ENCODE measurements around the gene CCDC183. TPM values are rescaled to one million over a fixed set of nuclear protein-coding genes. Genes with fewer than 3 reads are reported as not detected.

CCDC183 gene
- total and polyA plus RNA-seq, 3 experiments from 2014 or later, result 0.26 to 0.73 TPM; not detected in 1

DNA sequence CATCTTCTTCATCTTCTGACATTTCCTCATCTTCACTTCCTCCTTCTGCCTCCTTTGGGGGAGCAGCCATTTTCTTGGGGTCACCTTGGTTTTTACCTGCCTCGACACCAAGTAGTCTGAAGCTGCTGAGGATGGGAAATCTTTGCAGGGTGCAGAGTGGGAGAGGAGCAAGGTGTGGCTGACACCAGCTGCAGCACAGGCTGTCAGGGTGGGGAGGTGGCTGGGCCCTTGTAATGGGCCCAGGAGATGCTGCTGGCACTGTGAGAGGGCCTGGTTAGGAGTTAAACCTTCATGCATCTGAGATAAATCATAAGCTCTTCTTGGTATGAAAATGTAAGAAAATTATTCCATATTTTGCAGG is 19.3 kb downstream of the CCDC183 start:
- Mint-ChIP-seq H3K36me3 (peaks cover 0 to 31% (median 10%) of the 10 kb centered on the region in 3 donors), H3K9me3 (no peaks in the 10 kb centered on the region), H3K4me3 (no peak overlapping the region), H3K4me1 (peaks cover 18 to 46% (median 32%) of the 10 kb centered on the region in 3 donors), H3K27me3 (no peaks in the 10 kb centered on the region), H3K27ac (no peak overlapping the region)
- H3K4me1 ChIP-seq (ENCODE audit: insufficient read depth, low read length), result no peaks in the 10 kb centered on the region
- no peaks in the 10 kb centered on the region for H3K36me3 ChIP-seq (ENCODE audit: insufficient read depth, low read length)
- DNase-seq, result no peak
- H3K27me3 ChIP-seq (ENCODE audit: insufficient read depth, low read length, poor library complexity, severe bottlenecking), result no peaks in the 10 kb centered on the region
- H3K4me3 ChIP-seq (ENCODE audit: low read length), result no peak overlapping the region
- CTCF ChIA-PET, result interaction anchor here (1.8 kb wide), 1 partner anchor 27 kb away, joined by 14 read pairs; the partner anchor contains the start of gene AJM1
- no peak overlapping the region for H3K27ac ChIP-seq (ENCODE audit: low read depth, low read length)
- no peaks in the 10 kb centered on the region for H3K9me3 ChIP-seq (ENCODE audit: low read length)
- POLR2A ChIA-PET, result interaction anchor here (0.6 kb wide), 1 partner anchor 9 kb away, joined by 3 read pairs; no protein-coding TSS in a partner anchor

DNA sequence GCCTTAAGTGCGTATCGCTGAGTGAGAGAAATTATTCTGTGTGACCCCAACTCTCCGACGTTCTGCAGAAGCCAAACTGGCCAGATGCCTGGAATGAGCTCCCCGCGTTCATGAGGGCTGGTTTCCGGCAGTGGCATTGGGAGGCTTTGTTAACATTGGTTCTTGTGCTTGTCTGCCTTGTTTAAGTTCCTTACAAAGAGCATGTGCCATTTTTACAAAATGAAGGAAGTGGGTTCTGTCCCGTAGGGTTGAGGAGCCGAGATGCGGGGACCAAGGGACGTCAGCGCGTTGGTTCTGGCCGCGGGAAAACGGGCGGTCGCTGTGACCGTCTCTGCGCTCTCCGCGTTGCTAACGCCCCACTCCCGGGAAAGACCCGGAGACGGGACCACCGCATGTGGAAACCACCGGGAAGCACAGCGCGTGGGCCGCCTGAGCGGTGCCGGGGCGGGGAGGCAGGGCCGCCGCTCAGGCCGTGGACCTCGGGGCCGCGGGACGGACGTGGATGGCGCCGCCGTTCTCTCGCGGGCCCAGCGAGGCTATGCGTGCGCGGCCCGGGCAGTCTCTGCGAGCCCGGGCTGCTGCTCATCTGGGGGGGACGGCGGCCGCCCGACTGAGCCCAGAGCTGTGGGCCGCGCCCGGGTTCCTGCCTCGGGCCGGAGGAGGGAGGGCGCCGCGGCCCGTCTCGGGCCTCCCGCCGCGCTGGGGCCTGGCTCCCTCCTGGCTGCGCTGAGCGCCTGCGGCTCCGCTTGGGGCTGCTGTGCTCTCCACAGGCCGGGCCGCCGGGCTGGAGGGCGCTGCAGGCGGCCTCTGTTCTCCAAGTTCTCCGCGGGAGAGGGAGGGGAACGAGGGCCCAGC is 25.1 kb downstream of the CCDC183 start:
- ChIA-PET POLR2A (interaction anchor here (0.7 kb wide), 1 partner anchor 21 kb away, joined by 3 read pairs; the partner anchor contains the start of gene AJM1), CTCF (no interaction called here)
- Mint-ChIP-seq H3K27ac (peak overlapping the region in 1 of 8 donors; percentile 17), H3K4me3 (no peak overlapping the region), H3K36me3 (peaks cover 0 to 35% (median 0%) of the 10 kb centered on the region in 3 donors), H3K9me3 (no peaks in the 10 kb centered on the region), H3K4me1 (peaks cover 9 to 15% (median 13%) of the 10 kb centered on the region in 3 donors), H3K27me3 (no peaks in the 10 kb centered on the region)
- Histone ChIP-seq H3K4me1 (ENCODE audit: insufficient read depth, low read length) (no peaks in the 10 kb centered on the region), H3K9me3 (ENCODE audit: low read length) (no peaks in the 10 kb centered on the region), H3K36me3 (ENCODE audit: insufficient read depth, low read length) (peaks cover 11% of the 10 kb centered on the region), H3K27me3 (ENCODE audit: insufficient read depth, low read length, poor library complexity, severe bottlenecking) (no peaks in the 10 kb centered on the region), H3K27ac (ENCODE audit: low read depth, low read length) (no peak overlapping the region), H3K4me3 (ENCODE audit: low read length) (no peak overlapping the region)
- DNase-seq, result no peak

DNA sequence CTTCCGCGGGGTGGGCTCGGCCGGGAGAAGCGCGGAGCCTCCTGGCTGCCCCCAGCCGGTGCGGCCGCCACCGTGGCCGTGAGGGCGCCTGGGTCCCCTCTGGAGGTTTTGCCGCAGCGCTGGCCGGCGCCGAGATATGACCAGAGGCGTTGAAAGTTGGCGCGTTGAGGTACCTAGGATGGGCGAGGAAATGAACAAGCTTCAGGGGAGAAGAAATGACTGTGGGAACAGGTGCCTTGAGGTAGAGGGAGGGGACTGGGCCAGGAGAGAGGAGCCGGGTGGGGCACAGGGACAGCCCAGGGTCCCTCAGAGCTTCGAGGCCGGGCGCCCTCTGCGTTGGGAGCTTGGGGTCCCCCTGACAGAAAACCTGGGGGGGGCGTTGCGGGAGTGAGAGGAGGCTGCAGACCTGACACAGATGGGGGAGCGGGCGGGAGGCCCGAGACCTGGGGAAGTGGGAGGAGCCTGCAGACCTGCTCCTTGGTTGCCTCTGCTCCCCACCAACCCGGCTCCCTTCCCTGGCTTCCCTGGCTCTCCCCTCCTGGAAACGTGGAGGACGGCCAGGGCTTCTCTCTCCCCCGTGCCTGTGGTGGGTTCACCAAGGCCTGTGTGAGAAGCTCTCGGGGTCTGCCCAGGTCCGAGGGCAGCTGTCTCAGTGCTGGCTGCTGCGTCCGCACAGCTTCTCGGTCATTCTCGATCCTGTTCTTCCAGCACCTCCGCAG is 25.8 kb downstream of the CCDC183 start:
- H3K4me3 ChIP-seq (ENCODE audit: low read length), result no peak overlapping the region
- Mint-ChIP-seq H3K4me3 (no peak overlapping the region), H3K27me3 (no peaks in the 10 kb centered on the region), H3K9me3 (no peaks in the 10 kb centered on the region), H3K4me1 (peaks cover 8 to 11% (median 10%) of the 10 kb centered on the region in 3 donors), H3K27ac (peak overlapping the region in 1 of 8 donors; percentile 15), H3K36me3 (peaks cover 0 to 37% (median 0%) of the 10 kb centered on the region in 3 donors)
- H3K36me3 ChIP-seq (ENCODE audit: insufficient read depth, low read length), result peaks cover 11% of the 10 kb centered on the region
- DNase-seq, result no peak
- no peaks in the 10 kb centered on the region for H3K9me3 ChIP-seq (ENCODE audit: low read length)
- H3K4me1 ChIP-seq (ENCODE audit: insufficient read depth, low read length), result no peaks in the 10 kb centered on the region
- H3K27me3 ChIP-seq (ENCODE audit: insufficient read depth, low read length, poor library complexity, severe bottlenecking), result no peaks in the 10 kb centered on the region
- CTCF ChIA-PET, result interaction anchor here (1.3 kb wide), 1 partner anchor 213 kb away, joined by 4 read pairs; no protein-coding TSS in a partner anchor
- POLR2A ChIA-PET, result interaction anchor here (0.7 kb wide), 1 partner anchor 20 kb away, joined by 3 read pairs; the partner anchor contains the start of gene AJM1
- no peak overlapping the region for H3K27ac ChIP-seq (ENCODE audit: low read depth, low read length)

DNA sequence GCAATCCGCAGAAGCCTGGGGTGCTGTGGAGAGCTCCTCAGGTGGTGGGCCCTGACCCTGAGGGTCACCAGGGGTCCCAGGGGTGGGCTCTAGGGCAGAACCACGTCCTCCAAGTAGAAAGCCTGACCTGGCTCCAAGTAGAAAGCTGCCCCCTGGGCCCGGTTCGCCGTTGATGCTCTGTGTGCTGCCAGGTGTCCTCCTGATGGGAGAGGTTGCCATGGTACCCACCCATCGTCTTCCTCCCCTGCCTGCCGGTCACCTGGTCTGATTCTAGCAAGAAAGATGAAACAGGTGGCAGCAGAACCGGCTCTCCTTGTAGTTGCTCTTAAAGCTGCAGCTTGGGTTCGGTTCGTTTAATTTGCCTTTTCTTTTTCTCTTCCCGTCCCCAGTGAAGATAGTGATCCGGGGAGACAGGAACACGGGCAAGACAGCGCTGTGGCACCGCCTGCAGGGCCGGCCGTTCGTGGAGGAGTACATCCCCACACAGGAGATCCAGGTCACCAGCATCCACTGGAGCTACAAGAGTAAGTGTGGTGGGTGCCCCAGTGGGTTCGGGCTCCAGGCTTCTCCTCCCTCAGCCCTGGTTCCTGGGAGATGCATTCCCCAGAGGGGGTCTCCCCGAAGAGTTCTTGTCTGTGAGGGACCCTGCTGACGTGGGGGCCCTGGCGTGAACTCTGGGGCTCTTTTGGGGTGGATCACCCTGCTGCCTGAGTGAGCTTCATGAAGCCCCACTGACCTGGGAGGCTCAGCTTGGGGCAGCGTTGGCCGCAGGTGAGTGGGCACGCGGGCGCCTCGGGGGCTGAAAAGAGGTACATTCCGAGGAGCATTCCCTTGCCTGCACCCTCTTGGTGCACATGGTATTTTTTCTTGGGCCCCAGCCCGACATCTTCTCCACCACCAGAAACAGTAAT is 27.3 kb downstream of the CCDC183 start:
- no peak overlapping the region for H3K27ac Mint-ChIP-seq
- H3K4me3 Mint-ChIP-seq, result no peak overlapping the region
- no peaks in the 10 kb centered on the region for H3K9me3 Mint-ChIP-seq
- no peak overlapping the region for H3K27ac ChIP-seq (ENCODE audit: low read depth, low read length)
- CTCF ChIA-PET, result interaction anchor here (0.8 to 1.3 kb wide), 2 partner anchors 22 to 212 kb away, joined by 3 to 4 read pairs; no protein-coding TSS in a partner anchor
- no peaks in the 10 kb centered on the region for H3K4me1 ChIP-seq (ENCODE audit: insufficient read depth, low read length)
- POLR2A ChIA-PET, result interaction anchor here (0.6 kb wide), 2 partner anchors 23 to 95 kb away, joined by 3 to 6 read pairs; no protein-coding TSS in a partner anchor
- H3K36me3 Mint-ChIP-seq, result peaks cover 0 to 37% (median 0%) of the 10 kb centered on the region in 3 donors
- H3K27me3 ChIP-seq (ENCODE audit: insufficient read depth, low read length, poor library complexity, severe bottlenecking), result no peaks in the 10 kb centered on the region
- no peaks in the 10 kb centered on the region for H3K9me3 ChIP-seq (ENCODE audit: low read length)
- peaks cover 7 to 10% (median 9%) of the 10 kb centered on the region in 3 donors for H3K4me1 Mint-ChIP-seq
- no peak for DNase-seq
- no peak overlapping the region for H3K4me3 ChIP-seq (ENCODE audit: low read length)
- peaks cover 11% of the 10 kb centered on the region for H3K36me3 ChIP-seq (ENCODE audit: insufficient read depth, low read length)
- H3K27me3 Mint-ChIP-seq, result no peaks in the 10 kb centered on the region

DNA sequence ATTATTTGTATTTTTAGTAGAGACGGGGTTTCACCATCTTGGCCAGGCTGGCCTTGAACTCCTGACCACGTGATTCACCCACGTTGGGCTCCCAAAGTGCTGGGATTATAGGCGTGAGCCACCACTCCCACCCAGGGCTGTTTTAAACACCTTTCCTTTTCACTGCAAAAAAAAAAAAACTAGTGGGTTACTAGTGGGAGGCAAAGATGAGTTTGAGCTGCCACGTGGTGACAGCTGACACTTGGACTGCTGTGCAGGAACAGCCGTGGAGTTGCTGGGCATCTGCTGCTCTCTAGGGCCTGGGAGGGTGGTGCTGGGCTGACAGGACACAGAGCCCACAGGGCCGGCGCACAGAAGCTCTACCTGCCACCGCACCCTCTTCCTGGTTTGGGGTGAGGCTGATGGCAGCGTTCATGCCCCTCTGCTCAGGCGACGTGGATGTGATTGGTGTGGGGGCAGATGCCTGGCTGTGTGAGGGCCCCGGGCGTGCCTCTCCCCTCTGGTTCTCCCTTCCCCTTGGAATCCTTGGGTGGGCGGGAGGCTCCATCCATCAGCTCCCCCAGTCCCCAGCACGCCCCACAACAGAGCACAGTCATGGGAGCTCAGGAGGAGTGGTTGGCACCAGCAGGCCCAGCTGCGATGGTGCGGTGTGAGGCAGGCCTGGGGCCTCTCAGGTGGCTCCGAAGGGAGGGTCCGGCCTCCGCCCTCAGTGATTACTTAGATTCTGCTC is 28.5 kb downstream of the CCDC183 start:
- ChIA-PET POLR2A (interaction anchor here (0.7 kb wide), 1 partner anchor 34 kb away, joined by 3 read pairs; no protein-coding TSS in a partner anchor), CTCF (interaction anchor here (1.0 to 1.2 kb wide), 2 partner anchors 17 to 205 kb away, joined by 3 read pairs; partner anchors contain the start of gene RABL6)
- H3K4me1 Mint-ChIP-seq, result peaks cover 5 to 6% (median 6%) of the 10 kb centered on the region in 3 donors
- Histone ChIP-seq H3K27me3 (ENCODE audit: insufficient read depth, low read length, poor library complexity, severe bottlenecking) (no peaks in the 10 kb centered on the region), H3K27ac (ENCODE audit: low read depth, low read length) (no peak overlapping the region), H3K9me3 (ENCODE audit: low read length) (no peaks in the 10 kb centered on the region), H3K4me1 (ENCODE audit: insufficient read depth, low read length) (no peaks in the 10 kb centered on the region), H3K36me3 (ENCODE audit: insufficient read depth, low read length) (peaks cover 11% of the 10 kb centered on the region), H3K4me3 (ENCODE audit: low read length) (no peak overlapping the region)
- no peak overlapping the region for H3K4me3 Mint-ChIP-seq
- H3K27ac Mint-ChIP-seq, result no peak overlapping the region
- no peaks in the 10 kb centered on the region for H3K27me3 Mint-ChIP-seq
- H3K9me3 Mint-ChIP-seq, result no peaks in the 10 kb centered on the region
- H3K36me3 Mint-ChIP-seq, result peaks cover 0 to 49% (median 0%) of the 10 kb centered on the region in 3 donors
- DNase-seq, result no peak

DNA sequence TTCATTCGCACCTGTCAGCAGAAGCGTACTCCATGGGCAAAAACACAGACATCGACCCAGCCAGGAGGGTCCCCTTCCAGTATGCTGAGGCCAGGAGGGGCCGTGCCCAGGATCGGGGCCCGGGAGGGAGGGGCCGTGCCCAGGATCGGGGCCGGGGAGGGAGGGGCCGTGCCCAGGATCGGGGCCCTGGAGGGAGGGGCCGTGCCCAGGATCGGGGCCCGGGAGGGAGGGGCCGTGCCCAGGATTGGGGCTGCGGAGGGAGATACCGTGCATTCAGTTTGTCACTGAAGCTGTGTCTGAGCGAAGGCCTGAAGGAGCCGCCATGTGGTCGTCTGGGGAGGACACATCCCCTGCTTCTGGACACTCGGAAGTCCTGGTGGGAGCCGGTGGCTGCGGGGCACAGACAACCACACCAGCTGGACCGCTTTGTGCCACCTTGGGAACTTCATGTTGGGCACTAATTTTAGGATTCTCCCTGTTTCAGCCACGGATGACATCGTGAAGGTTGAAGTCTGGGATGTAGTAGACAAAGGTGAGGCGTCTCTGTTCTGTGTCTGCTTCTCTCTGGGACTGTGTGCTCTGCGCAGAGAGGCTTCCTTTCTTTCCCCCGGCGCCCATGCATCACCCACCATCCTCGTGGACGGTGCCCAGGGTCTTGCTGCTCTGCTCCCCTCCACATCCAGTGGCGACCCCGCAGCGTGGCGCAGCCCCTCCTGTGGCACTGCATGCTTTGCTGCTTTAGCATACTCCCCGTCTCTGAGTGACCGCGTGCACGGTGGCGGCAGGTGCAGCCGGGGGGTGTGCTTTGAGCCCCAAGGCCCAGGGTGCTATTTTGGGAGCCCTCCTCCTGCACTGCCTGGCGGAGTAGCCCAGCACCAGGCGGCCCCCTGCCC is 29.4 kb downstream of the CCDC183 start:
- H3K4me3 Mint-ChIP-seq, result no peak overlapping the region
- ChIA-PET POLR2A (no interaction called here), CTCF (interaction anchor here (1.2 to 1.3 kb wide), 2 partner anchors 17 to 204 kb away, joined by 3 to 5 read pairs; partner anchors contain the start of gene AJM1)
- Histone ChIP-seq H3K9me3 (ENCODE audit: low read length) (no peaks in the 10 kb centered on the region), H3K4me3 (ENCODE audit: low read length) (no peak overlapping the region), H3K27ac (ENCODE audit: low read depth, low read length) (no peak overlapping the region), H3K36me3 (ENCODE audit: insufficient read depth, low read length) (peaks cover 11% of the 10 kb centered on the region), H3K4me1 (ENCODE audit: insufficient read depth, low read length) (no peaks in the 10 kb centered on the region), H3K27me3 (ENCODE audit: insufficient read depth, low read length, poor library complexity, severe bottlenecking) (no peaks in the 10 kb centered on the region)
- H3K4me1 Mint-ChIP-seq, result peaks cover 5 to 6% (median 5%) of the 10 kb centered on the region in 3 donors
- no peak overlapping the region for H3K27ac Mint-ChIP-seq
- DNase-seq, result peak in 1 of 5 donors; percentile 33
- H3K27me3 Mint-ChIP-seq, result no peaks in the 10 kb centered on the region
- peaks cover 0 to 54% (median 0%) of the 10 kb centered on the region in 3 donors for H3K36me3 Mint-ChIP-seq
- H3K9me3 Mint-ChIP-seq, result no peaks in the 10 kb centered on the region
